COLO829 (cell line): ENCODE results near the gene CEP89.
"Not testable (repeated sequence)": the region's sequence is repeated elsewhere in the genome, so short reads cannot be mapped to it uniquely, and the experiment has no call there.

Experiments used
- DNase-seq: peaks from one replicate; pipeline ENCODE4 v3.0.0; 2012; ENCODE audit warnings: low spot score

The CEP89 gene

DNA sequence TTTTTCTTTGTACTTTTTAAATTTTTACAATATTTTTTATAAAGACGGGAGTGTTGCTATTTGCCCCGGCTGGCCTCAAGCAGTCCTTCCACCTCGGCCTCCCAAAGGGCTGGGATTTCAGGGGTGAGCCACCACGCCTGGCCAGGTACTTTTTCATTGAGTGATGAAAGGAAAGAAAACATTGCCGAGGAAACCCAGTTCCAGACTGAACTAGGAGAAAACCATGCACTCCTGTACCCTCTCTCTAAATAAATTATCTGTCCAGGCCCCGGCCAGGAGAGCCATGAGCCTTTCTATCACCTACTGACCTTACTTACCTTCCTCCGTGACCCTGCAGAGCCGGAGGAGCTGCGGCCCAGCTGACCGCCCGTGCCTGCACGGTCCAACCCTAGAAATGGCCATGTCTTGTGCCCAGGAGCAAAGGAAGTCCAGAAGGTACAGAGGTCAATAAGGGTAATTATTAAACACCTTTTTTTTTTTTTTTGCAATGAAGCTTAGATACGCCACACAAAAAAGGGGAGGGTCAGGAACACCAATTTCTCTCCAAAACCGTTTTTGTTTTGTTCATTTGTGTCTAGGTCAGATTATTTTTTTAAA, 102.3 kb downstream of the CEP89 start, which contains the start of gene SLC7A9:
Gene SLC7A9 (minus strand): TSS at position 399 of the 597 bp plus-strand sequence. CDS start 1,233 bp downstream, outside the sequence.
- no peak for DNase-seq

DNA sequence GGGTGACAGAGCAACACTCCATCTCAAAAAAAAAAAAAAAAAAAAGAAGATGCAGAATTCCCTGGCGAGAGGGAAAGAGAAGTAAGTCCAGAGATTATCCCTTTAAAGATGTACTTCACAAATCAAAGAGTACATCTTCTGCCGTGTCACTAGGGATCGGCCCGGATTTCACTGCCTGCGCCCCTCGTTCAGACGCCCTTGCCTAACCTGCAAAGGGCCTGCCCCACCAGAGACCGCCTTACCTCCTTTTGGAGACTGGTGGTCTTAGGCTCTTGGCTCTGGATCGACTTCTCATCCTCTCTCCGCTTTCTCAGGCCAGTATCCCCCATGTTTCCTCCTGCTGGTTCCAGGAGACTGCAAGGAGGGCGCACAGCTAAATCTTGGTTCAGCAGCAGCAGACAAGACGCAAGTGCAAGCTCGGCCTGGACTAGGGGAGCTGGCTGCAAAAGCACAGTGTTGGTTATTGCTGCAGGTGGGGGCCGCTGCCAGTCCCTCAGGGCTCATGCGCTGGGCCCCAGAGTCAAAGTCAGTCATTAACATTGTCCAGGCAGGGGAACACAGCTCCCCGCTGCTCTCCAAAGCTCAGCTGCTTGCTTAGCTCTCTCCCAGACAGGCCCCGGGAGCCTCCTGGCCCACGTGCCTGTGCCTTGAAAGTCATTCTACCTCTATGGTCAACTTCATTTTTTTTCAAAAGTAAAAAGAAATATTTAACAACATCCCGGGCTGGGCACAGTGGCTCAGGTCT, 103.4 kb downstream of the CEP89 start:
- DNase-seq = no peak

DNA sequence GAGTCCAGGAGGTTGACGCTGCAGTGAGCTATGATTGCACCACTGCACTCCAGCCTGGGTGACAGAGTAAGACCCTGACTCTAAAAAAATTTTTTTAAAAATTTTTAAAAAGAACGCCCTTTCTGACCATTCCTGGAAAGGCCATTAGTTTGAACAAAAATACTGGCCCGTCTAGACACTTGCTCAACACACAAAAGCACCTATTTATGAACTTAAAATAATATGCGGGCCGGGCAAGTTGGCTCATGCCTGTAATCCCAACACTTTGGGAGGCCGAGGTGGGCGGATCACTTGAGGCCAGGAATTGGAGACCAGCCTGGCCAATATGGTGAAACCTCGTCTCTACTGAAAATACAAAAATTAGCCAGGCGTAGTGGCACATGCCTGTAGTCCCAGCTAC, 104.3 kb downstream of the CEP89 start:
- not testable (repeated sequence) for DNase-seq

DNA sequence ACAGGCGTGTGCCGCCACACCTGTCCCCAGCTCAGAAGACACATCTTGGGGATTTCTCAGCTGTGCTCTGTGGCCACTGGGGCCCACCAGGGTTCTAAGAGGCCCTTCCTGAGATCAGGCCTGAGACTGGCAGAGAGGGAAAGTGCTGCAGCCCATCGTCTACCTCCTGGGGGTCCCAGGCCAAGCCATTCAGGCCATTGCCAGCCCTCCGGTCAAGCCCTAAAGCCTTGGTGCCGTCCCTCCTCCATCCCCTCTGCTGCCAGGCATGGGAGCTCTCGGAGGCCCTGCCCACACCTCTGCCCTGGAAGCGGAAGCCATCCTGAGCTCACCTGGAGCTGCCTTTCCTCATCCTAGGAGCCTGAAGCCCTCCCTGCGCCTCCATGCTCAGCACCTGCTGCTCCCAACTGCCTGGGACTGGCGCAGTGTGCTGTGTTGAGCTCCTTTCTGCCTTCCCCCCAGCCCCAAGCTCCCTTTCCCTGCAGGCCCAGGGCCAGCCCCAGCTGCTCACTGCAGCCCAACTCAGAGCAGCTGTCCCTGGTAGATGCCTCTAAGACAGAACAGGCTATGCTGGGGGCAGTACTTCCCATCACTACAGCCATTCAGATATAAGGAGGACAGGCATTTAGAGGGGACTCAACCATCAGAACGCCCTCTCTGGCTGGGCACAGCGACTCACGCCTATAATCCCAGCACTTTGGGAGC, 105.0 kb downstream of the CEP89 start:
- DNase-seq = no peak

DNA sequence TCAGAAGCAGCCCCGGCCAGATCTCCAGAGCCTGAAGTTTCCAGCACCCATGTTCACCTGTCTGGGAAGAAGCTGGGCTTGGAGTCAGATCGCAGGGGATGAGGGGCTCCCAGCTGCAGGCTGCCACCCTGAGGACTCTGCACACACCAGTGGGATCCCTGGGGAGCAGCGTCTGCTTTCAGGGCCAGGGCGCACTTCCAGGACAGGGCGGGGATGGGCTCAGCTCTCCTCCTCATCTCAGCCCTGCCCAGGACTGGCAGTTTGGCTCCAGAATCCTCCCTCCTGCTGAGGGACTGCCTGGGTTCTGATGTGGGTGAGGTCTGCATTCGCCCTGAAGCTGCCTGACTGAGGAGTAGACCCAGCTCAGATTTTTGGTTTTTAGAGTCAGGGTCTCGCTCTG, 105.7 kb downstream of the CEP89 start:
- DNase-seq = no peak

DNA sequence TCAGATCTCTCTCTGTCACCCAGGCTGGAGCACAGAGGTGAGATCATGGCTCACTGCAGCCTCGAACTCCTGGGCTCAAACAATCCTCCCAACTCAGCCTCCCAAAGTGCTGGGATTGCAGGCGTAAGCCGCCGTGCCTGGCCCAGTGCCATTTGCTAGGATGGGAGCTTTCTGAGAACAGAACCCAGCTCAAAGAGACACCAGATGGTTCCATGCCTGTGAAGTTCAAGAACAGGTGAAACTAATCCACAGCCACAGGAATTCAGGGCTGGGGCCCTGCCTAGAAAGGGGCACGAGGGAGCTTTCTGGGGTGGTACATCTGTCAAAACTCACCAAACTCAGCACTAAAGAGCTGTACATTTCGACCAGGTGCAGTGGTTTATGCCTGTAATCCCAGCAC, 106.4 kb downstream of the CEP89 start:
- no peak for DNase-seq

DNA sequence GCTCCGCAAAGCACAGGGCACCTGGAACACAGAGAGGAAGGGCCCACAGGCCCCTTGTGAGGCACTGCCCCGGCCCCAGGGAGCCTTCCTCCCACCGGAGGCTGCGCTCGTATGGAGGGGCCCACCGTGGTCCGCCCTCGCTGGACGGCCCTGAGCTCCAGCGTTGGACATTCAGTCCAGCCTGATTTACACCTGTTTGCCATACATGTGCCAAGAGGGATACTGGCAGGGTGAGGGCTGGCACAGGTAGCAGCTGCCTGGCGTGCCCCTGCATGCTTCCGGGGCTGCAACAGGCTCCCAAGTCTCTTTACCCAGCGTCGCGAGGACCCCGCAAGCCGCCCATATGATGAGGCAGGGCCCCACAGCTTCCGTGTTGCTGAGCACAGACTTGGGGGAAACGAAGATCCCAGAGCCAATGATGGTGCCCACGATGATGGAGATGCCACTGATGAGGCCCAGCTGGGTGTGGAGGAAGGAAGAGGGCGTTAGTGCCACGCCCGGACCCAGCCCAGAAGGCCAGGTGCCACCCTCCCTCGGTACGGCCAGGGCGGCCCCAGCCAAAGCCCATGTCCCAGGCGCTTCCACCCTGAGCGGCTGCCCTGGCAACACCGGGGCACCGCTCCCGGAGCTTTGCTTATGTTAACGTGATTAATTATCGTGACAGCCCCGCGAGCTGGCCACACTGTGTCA, 107.3 kb downstream of the CEP89 start:
- no peak for DNase-seq

DNA sequence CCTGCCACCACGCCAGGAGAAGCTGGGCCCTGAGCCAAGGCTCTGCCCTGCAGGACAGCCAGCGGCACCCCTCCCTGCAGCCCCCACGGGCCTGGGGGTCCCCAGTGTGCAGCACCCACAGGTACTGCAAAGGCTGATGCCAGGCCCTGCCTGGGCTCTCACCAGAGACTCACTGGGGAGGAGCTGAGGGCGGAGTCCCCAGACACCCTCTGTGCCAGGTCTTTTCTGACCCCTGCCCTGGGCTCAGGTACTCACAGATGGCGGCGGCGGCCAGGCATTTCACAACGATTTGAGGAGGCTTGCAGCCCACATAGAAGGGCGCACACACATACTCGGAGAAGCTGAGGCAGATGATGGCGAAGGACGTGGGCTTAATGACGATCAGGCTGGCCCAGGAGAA, 107.9 kb downstream of the CEP89 start:
- no peak for DNase-seq

DNA sequence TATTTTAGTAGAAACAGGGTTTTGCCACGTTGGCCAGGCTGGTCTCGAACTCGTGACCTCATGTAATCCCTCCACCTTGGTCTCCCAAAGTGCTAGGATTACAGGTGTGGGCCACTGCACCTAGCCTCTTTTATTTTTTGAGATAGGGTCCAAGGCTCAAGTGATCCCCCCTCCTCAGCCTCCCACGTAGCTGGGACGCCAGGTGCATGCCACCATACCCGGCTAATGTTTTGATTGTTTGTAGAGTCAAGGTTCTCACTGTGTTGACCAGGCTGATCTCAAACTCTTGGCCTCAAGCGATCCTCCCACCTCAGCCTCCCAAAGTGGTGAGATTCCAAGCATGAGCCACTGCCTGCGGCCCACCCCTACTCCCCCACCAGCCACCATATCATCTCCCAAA, 108.5 kb downstream of the CEP89 start:
- no peak for DNase-seq

DNA sequence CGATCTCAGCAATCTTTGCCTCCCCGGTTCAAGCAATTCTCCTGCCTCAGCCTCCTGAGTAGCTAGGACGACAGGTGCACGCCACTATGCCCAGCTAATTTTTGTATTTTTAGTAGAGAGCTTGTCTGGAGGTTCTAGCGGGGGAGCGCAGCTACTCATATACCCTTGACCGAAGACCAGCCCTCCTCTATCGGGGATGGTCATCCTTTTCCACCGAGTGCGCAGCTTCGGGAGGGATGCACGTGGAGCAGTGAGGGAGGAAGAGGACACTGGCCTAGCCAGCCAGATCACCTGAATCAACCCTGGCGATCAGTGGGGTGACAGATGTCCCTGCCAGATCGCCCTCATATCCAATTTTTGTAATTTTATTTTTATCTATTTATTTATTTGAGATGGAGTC, 109.0 kb downstream of the CEP89 start:
- DNase-seq = no peak

DNA sequence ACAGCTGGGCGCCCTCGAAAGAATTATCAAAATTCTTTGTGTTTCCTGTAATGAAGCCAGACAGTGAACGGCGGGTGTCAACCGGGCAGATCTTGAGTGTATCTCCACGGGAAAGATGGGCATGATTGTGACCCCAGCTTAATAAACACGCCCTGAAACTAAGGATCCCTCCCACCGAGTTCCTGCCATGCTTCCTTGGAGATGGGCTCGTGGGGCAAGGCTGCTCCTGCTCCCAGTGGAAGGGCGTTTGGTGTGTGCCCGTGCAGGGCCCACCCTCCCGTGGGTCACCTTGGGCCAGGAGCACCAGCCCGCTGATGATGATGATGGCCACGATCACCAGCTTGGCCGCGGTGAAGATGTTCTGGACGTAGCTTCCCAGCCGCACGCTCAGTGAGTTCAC, 109.6 kb downstream of the CEP89 start:
- DNase-seq = no peak

DNA sequence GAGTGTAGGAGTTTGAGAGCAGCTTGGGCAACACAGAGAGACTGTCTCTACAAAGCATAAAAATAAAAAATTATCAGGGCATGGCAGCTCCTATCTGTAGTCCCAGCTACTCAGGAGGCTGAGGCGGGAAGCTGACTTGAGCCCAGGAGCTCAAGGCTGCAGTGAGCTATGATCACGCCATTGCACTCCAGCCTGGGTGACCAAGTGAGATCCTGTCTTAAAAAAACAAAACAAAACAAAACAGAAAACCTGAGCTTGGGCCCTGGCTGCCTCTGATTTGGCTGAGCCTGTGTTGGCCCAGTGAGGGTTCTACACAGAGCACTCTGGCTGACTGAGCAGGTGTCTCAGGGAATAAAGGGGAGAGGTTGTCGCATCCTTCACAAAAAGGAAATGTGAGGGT, 110.2 kb downstream of the CEP89 start:
- DNase-seq = no peak

DNA sequence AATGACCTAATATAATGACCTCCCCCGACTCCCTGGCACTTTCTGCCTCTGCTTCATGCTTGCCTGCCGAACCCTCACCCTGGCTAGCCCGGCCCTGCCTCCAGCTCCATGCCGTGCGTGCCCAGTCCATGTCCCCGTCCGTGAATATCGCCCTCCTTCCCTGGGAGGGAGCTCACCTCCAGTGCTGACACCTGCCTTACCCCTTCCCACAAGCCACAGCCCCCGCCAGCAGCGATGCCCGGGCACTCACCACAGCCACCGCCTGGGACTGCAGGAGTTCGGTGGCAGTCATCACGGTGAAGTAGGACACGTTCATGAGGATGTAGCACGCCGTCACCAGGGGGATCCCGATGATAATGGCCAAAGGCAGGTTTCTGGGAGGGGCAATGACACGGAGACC, 112.2 kb downstream of the CEP89 start:
- no peak for DNase-seq

DNA sequence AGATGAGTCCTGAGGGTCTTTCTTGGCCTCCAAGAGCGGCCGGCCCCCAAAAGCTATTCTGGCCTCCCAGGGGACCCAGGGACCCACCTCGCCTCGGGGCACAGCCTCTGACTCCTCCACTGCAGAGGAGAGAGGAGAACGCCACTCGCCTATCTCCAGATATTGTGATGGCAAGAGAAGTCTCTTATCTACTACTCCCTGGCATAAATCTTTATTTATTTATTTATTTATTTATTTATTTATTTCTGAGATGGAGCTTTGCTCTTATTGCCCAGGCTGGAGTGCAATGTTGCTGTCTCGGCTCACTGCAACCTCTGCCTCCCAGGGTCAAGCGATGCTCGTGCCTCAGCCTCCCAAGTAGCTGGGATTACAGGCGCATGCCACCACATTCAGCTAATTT, 113.2 kb downstream of the CEP89 start:
- no peak for DNase-seq

DNA sequence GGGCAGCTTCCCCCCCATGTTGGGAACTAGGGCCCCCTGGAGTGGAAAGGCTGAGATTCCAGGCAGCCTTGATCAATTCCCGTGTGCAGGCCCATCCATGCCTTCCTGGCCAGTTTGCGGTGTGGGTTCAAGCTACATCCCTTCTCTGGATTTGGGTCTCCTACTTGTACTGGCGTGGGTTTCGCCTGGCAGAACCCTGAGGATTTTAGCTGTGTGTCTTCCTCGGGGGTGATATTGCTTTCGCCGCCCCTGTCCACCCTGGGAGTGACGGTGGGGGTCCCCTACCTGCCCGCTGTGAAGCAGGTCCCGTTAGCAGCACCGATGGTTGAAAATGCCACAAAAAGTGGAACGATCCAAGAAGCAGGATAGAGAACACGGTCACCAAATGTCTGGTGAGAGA, 113.6 kb downstream of the CEP89 start:
- no peak for DNase-seq

DNA sequence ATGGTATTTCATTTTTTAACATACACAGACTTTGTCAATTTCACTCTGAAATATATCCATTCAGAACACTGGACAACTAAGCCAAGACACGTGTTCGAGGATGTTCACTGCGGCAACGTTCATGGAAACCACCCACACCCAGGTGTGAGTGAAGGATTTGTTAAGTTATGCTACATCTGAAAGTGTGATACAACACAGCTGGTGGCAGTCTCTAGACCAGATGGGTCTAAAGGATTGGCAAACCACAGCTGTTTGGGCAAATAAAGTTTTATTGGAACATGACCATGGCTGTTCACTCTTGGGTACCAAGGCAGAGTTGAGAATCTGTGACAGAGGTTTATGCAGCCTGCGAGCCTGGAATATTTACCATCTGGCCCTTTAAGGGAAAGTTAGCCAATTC, 114.2 kb downstream of the CEP89 start:
- no peak for DNase-seq

DNA sequence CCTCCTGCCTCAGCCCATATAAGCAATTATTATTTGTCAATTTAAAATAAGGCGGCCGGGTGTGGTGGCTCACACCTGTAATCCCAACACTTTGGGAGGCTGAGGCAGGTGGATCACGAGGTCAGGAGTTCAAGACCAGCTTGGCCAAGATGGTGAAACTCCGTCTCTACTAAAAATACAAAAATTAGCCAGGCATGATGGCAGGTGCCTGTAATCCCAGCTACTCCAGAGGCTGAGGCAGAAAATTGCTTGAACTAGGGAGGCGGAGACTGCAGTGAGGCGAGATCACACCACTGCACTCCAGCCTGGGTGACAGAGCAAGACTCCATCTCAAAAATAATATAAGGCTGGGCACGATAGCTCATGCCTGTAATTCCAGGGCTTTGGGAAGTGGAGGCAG, 114.9 kb downstream of the CEP89 start:
- DNase-seq = not testable (repeated sequence)

DNA sequence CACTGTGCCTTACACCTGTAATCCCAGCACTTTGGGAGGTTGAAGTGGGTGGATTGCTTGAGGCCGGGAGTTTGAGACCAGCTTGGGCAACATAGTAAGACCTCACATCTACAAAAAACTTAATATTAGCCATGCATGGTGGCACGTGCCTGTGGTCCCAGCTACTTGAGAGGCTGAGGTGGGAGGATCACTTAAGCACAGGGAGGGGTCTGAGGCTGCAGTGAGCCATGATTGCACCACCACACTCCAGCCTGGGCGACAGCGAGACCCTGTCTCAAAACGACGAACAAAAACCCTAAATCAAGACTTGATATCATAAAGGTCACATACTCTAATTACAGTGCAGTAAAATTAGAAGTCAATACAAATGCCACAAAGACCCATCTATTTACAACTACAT, 119.5 kb downstream of the CEP89 start:
- no peak for DNase-seq

DNA sequence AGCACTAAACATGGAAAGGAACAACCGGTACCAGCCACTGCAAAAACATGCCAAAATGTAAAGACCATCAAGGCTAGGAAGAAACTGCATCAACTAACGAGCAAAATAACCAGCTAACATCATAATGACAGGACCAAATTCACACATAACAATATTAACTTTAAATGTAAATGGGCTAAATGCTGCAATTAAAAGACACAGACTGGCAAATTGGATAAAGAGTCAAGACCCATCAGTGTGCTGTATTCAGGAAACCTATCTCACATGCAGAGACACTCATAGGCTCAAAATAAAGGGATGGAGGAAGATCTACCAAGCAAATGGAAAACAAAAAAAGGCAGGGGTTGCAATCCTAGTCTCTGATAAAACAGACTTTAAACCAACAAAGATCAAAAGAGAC, 123.7 kb downstream of the CEP89 start:
- DNase-seq = not testable (repeated sequence)

DNA sequence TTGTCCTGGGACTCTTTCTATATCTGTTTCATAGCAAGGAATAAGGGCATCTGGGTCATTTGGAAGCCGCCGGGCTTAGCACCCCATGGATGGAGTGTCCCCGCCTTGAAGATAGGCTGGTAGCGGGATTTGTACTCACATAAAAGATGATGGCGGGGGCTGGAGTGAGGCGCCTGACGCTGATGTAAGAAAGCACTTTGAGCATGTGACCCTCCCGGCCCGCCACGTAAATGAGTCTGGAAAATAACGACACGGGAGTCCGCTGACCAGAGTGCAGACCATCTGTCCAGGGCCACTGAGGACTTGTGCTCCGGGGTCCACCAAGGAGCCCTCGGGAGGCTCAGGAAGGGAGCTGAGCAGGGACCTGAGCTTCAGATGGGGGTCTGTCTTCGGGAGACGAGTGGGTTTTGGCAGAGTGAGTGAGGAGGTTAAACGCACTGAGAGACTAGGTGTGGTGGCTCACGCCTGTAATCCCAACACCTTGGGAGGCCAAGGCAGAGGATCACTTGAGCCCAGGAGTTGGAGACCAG, 128.0 kb downstream of the CEP89 start:
- DNase-seq = no peak

DNA sequence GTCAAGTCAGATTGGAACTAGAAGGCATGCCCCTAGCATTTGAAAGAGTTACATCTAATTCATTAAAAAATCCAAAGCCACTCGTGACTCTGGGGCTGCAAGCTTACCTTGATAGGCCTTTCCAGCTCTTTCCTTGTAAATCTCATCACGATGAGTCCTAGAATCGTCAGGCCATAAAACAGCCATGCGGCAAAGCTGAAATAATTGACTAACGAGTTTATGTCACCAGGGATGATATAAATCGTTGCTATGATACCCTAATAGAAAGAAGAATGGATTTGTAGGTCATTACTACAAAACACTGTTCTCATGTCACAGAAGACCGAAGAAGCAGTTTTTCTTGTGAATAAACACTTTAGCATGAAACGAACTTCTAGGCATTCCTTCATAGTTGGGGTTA, 129.7 kb downstream of the CEP89 start:
- DNase-seq = no peak

DNA sequence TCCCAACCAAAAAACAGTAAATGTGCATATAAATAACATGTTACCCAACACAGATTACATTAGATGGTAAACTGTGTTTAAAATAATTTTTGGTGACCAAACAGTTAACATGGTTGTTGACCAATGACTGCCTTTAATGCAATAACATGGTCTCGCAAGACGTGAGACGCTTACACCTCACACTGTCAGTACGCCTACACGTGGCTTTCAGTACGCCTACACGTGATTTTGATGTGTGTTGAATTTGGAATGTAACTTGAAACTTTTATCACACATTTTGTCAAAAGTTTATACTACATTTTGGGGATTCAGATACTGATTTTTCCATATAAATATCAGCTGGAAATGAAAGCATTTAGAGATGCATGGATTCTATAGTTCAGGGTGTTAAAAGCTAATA, 134.2 kb downstream of the CEP89 start:
- no peak for DNase-seq

DNA sequence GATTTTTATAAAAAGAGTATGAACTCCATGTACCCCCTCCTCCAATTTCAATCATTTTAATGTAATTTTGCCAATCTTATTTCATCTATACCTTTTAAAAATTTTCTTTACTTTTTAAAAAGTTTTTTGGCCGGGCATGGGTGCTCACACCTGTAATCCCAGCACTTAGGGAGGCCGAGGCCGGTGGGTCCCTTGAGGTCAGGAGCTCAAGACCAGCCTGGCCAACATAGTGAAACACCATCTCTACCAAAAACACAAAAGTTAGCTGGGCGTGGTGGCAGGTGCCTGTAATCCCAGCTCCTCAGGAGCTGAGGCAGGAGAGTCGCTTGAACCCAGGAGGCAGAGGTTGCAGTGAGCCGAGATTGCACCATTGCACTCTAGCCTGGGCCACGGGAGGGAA, 138.4 kb downstream of the CEP89 start:
- DNase-seq = not testable (repeated sequence)
